H1 (cell line): ENCODE results near the gene SH2D5. TPM values are rescaled to one million over a fixed set of nuclear protein-coding genes. Genes with fewer than 3 reads are reported as not detected.

ENCODE experiments used
- GABPA ChIP-seq: IDR thresholded peaks from 2 replicates; pipeline ENCODE4 v1.6.1; 2011; ENCODE audit warnings: mild to moderate bottlenecking, low read length, moderate library complexity, borderline replicate concordance; ENCODE audit not compliant: insufficient read depth
- RXRA ChIP-seq: IDR thresholded peaks from 2 replicates; pipeline ENCODE4 v1.6.1; 2011; ENCODE audit warnings: low read depth, mild to moderate bottlenecking, low read length, moderate library complexity; ENCODE audit not compliant: insufficient read depth
- SP1 ChIP-seq: IDR thresholded peaks from 2 replicates; pipeline ENCODE4 v1.6.1; 2011; ENCODE audit warnings: low read depth, low read length
- USF2 ChIP-seq: IDR thresholded peaks from 2 replicates; pipeline ENCODE4 v1.6.1; 2011; ENCODE audit warnings: low read length, improper control_type of control experiment
- polyA plus RNA-seq, 7 experiments: library from polyadenylated mRNA; depleted of rRNA in 3 of 7; stranded (reverse) in 5 of 7; unstranded in 2 of 7; fragments of >200 nt in 5 of 7; fragments of 200-250 nt in 2 of 7; gene quantifications; 1 replicate in 5 of 7; 2 replicates in 1 of 7; 4 replicates in 1 of 7; pipeline versions ENCODE4 v1.2.1 to v1.2.3, GENCODE V29; 2011 to 2013; ENCODE audit warnings: missing spikeins in 2 of 7, mixed read lengths in 2 of 7
- total RNA-seq: library from RNA; stranded (reverse); fragmentation: NEBNext Ultra II Directional; extraction: Animal tissue kit (Norgen Biotek cat#: 25700); gene quantifications from 2 replicates; pipeline ENCODE4 v1.2.1, GENCODE V29; 2021

The SH2D5 gene
- total and polyA plus RNA-seq, 2 of the 8 experiments (the other 6 are each of a cell fraction or from before 2014, with no cell fraction given): 13.2 to 18.4 TPM

DNA sequence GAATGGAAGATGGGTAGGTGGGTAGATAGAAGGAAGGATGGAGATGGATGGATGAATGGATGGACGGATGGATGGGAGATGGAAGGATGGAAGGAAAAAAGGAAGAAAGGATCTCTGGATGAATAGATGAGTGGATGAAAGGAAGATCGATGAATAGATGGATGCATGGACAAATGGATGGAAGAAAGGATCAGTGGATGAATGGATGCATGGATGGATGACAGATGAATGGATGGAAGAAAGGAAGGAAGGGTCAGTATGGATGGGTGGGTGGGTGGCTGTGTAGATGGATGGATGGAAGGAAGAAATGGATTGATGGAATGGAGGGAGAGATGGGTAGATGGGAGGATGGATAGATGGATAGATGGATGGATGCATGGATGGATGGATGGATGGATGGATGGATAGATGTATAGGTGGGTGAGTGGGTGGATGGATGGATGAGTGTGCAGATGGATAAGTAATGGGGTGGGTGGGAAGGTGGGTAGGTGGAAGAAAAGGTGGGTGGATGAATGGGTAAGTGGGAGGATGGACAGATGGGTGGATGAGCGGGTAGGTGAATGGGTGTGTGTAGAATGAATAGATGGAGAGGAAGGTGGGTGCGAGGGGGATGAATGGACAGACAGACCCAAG lies 29.3 kb downstream of the SH2D5 start (continued):
- TF ChIP-seq GABPA (no peak), RXRA (no peak), SP1 (no peak), USF2 (no peak)
